ENCODE data around the gene ZNF343. TPM values are rescaled to one million over a fixed set of nuclear protein-coding genes. Genes with fewer than 3 reads are reported as not detected.
"Not testable (repeated sequence)": the region's sequence is repeated elsewhere in the genome, so short reads cannot be mapped to it uniquely, and the experiment has no call there.

ZNF343 gene
- total RNA-seq, 4 donors from 2014 or later: 11.2 to 20.5 (median 15.1) TPM

GRCh38 chr20:2535711-2536559, 27.2 kb upstream of the ZNF343 start:
- Histone ChIP-seq H3K27me3 (no peaks in the 10 kb centered on the region), H3K36me3 (no peaks in the 10 kb centered on the region), H3K27ac (no peak overlapping the region), H3K4me3 (no peak overlapping the region), H3K4me1 (no peaks in the 10 kb centered on the region), H3K9me3 (no peaks in the 10 kb centered on the region)
- DNase-seq: no peak
- TF ChIP-seq POLR2A (IDR thresholded peaks at IDR 0.05) (no peak), CTCF (IDR thresholded peaks at IDR 0.05) (no peak)
- intact Hi-C loops (cut with DNase I; ENCODE audit: low total_unique reads): no loop called here

- Histone ChIP-seq H3K27me3 (no peaks in the 10 kb centered on the region), H3K4me3 (no peak overlapping the region), H3K4me1 (no peaks in the 10 kb centered on the region), H3K36me3 (no peaks in the 10 kb centered on the region), H3K9me3 (no peaks in the 10 kb centered on the region), H3K27ac (no peak overlapping the region)
- no peak for TF ChIP-seq CTCF (IDR thresholded peaks at IDR 0.05)
- no peak for TF ChIP-seq POLR2A (IDR thresholded peaks at IDR 0.05)
- intact Hi-C loops (cut with DNase I; ENCODE audit: low total_unique reads): no loop called here
- no peak for DNase-seq
Measured at GRCh38 chr20:2533118-2533517, 24.4 kb upstream of the ZNF343 start.

GRCh38 chr20:2528671-2529271, 20.1 kb upstream of the ZNF343 start:
- Histone ChIP-seq H3K27me3 (no peaks in the 10 kb centered on the region), H3K4me3 (no peak overlapping the region), H3K27ac (no peak overlapping the region), H3K9me3 (no peaks in the 10 kb centered on the region), H3K4me1 (no peaks in the 10 kb centered on the region), H3K36me3 (no peaks in the 10 kb centered on the region)
- DNase-seq: no peak
- TF ChIP-seq POLR2A (IDR thresholded peaks at IDR 0.05) (no peak), CTCF (IDR thresholded peaks at IDR 0.05) (no peak)
- intact Hi-C loops (cut with DNase I; ENCODE audit: low total_unique reads): no loop called here

GRCh38 chr20:2527762-2528161, 19.0 kb upstream of the ZNF343 start:
- no peak for DNase-seq
- H3K27ac ChIP-seq: no peak overlapping the region
- no peaks in the 10 kb centered on the region for H3K27me3 ChIP-seq
- H3K4me1 ChIP-seq: no peaks in the 10 kb centered on the region
- TF ChIP-seq POLR2A (IDR thresholded peaks at IDR 0.05): no peak
- TF ChIP-seq CTCF (IDR thresholded peaks at IDR 0.05): no peak
- H3K9me3 ChIP-seq: no peaks in the 10 kb centered on the region
- H3K36me3 ChIP-seq: no peaks in the 10 kb centered on the region
- H3K4me3 ChIP-seq: no peak overlapping the region
- intact Hi-C loops (cut with DNase I; ENCODE audit: low total_unique reads): no loop called here

GRCh38 chr20:2526218-2526583, 17.5 kb upstream of the ZNF343 start:
- H3K36me3 ChIP-seq; H3K27me3 ChIP-seq; H3K4me1 ChIP-seq; H3K4me3 ChIP-seq; intact Hi-C loops (cut with DNase I; ENCODE audit: low total_unique reads); H3K9me3 ChIP-seq; DNase-seq: not testable (repeated sequence)
- H3K27ac ChIP-seq: peak overlapping the region in 1 of 2 donors; percentile 93
